Measurements from ENCODE around the gene LIN7A.
A peak's percentile ranks its signal among the peaks of the same experiment; 100 is the strongest.

LIN7A gene

GRCh38 chr12:80877721-80878265, 59.9 kb downstream of the LIN7A start:
- H3K9ac ChIP-seq (ENCODE audit: low read length), result no peak overlapping the region
- no peak overlapping the region for H4K8ac ChIP-seq (ENCODE audit: low read depth, low read length)
- H2AK5ac ChIP-seq (ENCODE audit: low read length), result no peak overlapping the region
- no peaks in the 10 kb centered on the region for H3K36me3 ChIP-seq (ENCODE audit: control insufficient read depth, insufficient read depth, low read length)
- no peak overlapping the region for H3K4ac ChIP-seq (ENCODE audit: low read depth, low read length)
- no peak overlapping the region for H2BK120ac ChIP-seq (ENCODE audit: low read depth, low read length)
- no peak overlapping the region for H2BK15ac ChIP-seq (replicated peaks; ENCODE audit: low read depth)
- no peak overlapping the region for H3K27ac ChIP-seq (ENCODE audit: low read depth, low read length)
- no peak overlapping the region for H3K4me2 ChIP-seq (ENCODE audit: low read length)
- no peak overlapping the region for H3K56ac ChIP-seq (ENCODE audit: low read length)
- no peak overlapping the region for H3K18ac ChIP-seq (ENCODE audit: low read length)
- H3K79me1 ChIP-seq (ENCODE audit: low read length), result no peaks in the 10 kb centered on the region
- no peaks in the 10 kb centered on the region for H3K27me3 ChIP-seq (ENCODE audit: insufficient read depth, low read length, poor library complexity)
- WGBS (ENCODE audit: extremely low coverage, insufficient coverage, low lambda C conversion rate), result no CpG with 5 or more reads among the region's 2 CpGs
- no peak overlapping the region for H4K5ac ChIP-seq (ENCODE audit: low read length)
- no peaks in the 10 kb centered on the region for H3K79me2 ChIP-seq (ENCODE audit: control insufficient read depth, insufficient read depth, low read length)
- H3K4me1 ChIP-seq (ENCODE audit: control insufficient read depth, low read depth, low read length), result no peaks in the 10 kb centered on the region
- H3K23ac ChIP-seq (ENCODE audit: low read length), result no peak overlapping the region
- no peak for DNase-seq
- no peak overlapping the region for H2BK5ac ChIP-seq (ENCODE audit: low read length)
- H3K4me3 ChIP-seq (ENCODE audit: low read length), result no peak overlapping the region

- Histone ChIP-seq H3K79me1 (ENCODE audit: low read length) (no peaks in the 10 kb centered on the region), H3K4me2 (ENCODE audit: low read length) (no peak overlapping the region), H3K4ac (ENCODE audit: low read depth, low read length) (no peak overlapping the region), H3K23ac (ENCODE audit: low read length) (no peak overlapping the region), H3K36me3 (ENCODE audit: control insufficient read depth, insufficient read depth, low read length) (no peaks in the 10 kb centered on the region), H3K27me3 (ENCODE audit: insufficient read depth, low read length, poor library complexity) (no peaks in the 10 kb centered on the region), H3K4me3 (ENCODE audit: low read length) (no peak overlapping the region), H3K18ac (ENCODE audit: low read length) (no peak overlapping the region), H2AK5ac (ENCODE audit: low read length) (no peak overlapping the region), H2BK5ac (ENCODE audit: low read length) (no peak overlapping the region), H2BK15ac (replicated peaks; ENCODE audit: low read depth) (no peak overlapping the region), H3K79me2 (ENCODE audit: control insufficient read depth, insufficient read depth, low read length) (no peaks in the 10 kb centered on the region), H3K56ac (ENCODE audit: low read length) (no peak overlapping the region), H2BK120ac (ENCODE audit: low read depth, low read length) (no peak overlapping the region), H3K27ac (ENCODE audit: low read depth, low read length) (no peak overlapping the region), H4K8ac (ENCODE audit: low read depth, low read length) (no peak overlapping the region), H3K4me1 (ENCODE audit: control insufficient read depth, low read depth, low read length) (peaks cover 3% of the 10 kb centered on the region), H4K5ac (ENCODE audit: low read length) (no peak overlapping the region), H3K9ac (ENCODE audit: low read length) (no peak overlapping the region)
- DNase-seq, result no peak
These were observed 65.7 kb downstream of the LIN7A start for GRCh38 chr12:80872053-80872452.

- Histone ChIP-seq H3K27ac (ENCODE audit: low read depth, low read length) (no peak overlapping the region), H4K8ac (ENCODE audit: low read depth, low read length) (no peak overlapping the region), H3K56ac (ENCODE audit: low read length) (no peak overlapping the region), H3K27me3 (ENCODE audit: insufficient read depth, low read length, poor library complexity) (no peaks in the 10 kb centered on the region), H3K4me1 (ENCODE audit: control insufficient read depth, low read depth, low read length) (peaks cover 6% of the 10 kb centered on the region), H2BK120ac (ENCODE audit: low read depth, low read length) (no peak overlapping the region), H4K5ac (ENCODE audit: low read length) (no peak overlapping the region), H3K36me3 (ENCODE audit: control insufficient read depth, insufficient read depth, low read length) (no peaks in the 10 kb centered on the region), H2BK5ac (ENCODE audit: low read length) (no peak overlapping the region), H3K4me2 (ENCODE audit: low read length) (no peak overlapping the region), H3K79me1 (ENCODE audit: low read length) (no peaks in the 10 kb centered on the region), H2BK15ac (replicated peaks; ENCODE audit: low read depth) (no peak overlapping the region), H3K4me3 (ENCODE audit: low read length) (no peak overlapping the region), H3K9ac (ENCODE audit: low read length) (no peak overlapping the region), H3K18ac (ENCODE audit: low read length) (no peak overlapping the region), H3K4ac (ENCODE audit: low read depth, low read length) (no peak overlapping the region), H2AK5ac (ENCODE audit: low read length) (no peak overlapping the region), H3K79me2 (ENCODE audit: control insufficient read depth, insufficient read depth, low read length) (no peaks in the 10 kb centered on the region), H3K23ac (ENCODE audit: low read length) (no peak overlapping the region)
- no CpG with 5 or more reads among the region's 2 CpGs for WGBS (ENCODE audit: extremely low coverage, insufficient coverage, low lambda C conversion rate)
- DNase-seq, result no peak
These were observed 68.5 kb downstream of the LIN7A start for GRCh38 chr12:80869264-80869663.

GRCh38 chr12:80868576-80868975, 69.2 kb downstream of the LIN7A start:
- no peak overlapping the region for H3K9ac ChIP-seq (ENCODE audit: low read length)
- no peaks in the 10 kb centered on the region for H3K27me3 ChIP-seq (ENCODE audit: insufficient read depth, low read length, poor library complexity)
- H3K56ac ChIP-seq (ENCODE audit: low read length), result no peak overlapping the region
- no peak overlapping the region for H3K4me2 ChIP-seq (ENCODE audit: low read length)
- H3K36me3 ChIP-seq (ENCODE audit: control insufficient read depth, insufficient read depth, low read length), result no peaks in the 10 kb centered on the region
- DNase-seq, result peak; percentile 58
- no peak overlapping the region for H3K23ac ChIP-seq (ENCODE audit: low read length)
- no peaks in the 10 kb centered on the region for H3K79me2 ChIP-seq (ENCODE audit: control insufficient read depth, insufficient read depth, low read length)
- no peak overlapping the region for H2AK5ac ChIP-seq (ENCODE audit: low read length)
- H4K8ac ChIP-seq (ENCODE audit: low read depth, low read length), result no peak overlapping the region
- H3K4ac ChIP-seq (ENCODE audit: low read depth, low read length), result no peak overlapping the region
- H2BK5ac ChIP-seq (ENCODE audit: low read length), result no peak overlapping the region
- H2BK15ac ChIP-seq (replicated peaks; ENCODE audit: low read depth), result no peak overlapping the region
- no peak overlapping the region for H3K27ac ChIP-seq (ENCODE audit: low read depth, low read length)
- no peak overlapping the region for H3K18ac ChIP-seq (ENCODE audit: low read length)
- H3K4me1 ChIP-seq (ENCODE audit: control insufficient read depth, low read depth, low read length), result peaks cover 6% of the 10 kb centered on the region
- H4K5ac ChIP-seq (ENCODE audit: low read length), result no peak overlapping the region
- WGBS (ENCODE audit: extremely low coverage, insufficient coverage, low lambda C conversion rate), result no CpG with 5 or more reads among the region's 1 CpG
- H3K4me3 ChIP-seq (ENCODE audit: low read length), result no peak overlapping the region
- no peaks in the 10 kb centered on the region for H3K79me1 ChIP-seq (ENCODE audit: low read length)
- no peak overlapping the region for H2BK120ac ChIP-seq (ENCODE audit: low read depth, low read length)

GRCh38 chr12:80867941-80868340, 69.8 kb downstream of the LIN7A start:
- Histone ChIP-seq H3K36me3 (ENCODE audit: control insufficient read depth, insufficient read depth, low read length) (no peaks in the 10 kb centered on the region), H4K8ac (ENCODE audit: low read depth, low read length) (no peak overlapping the region), H2BK120ac (ENCODE audit: low read depth, low read length) (no peak overlapping the region), H3K4me1 (ENCODE audit: control insufficient read depth, low read depth, low read length) (peaks cover 6% of the 10 kb centered on the region), H4K5ac (ENCODE audit: low read length) (no peak overlapping the region), H2BK15ac (replicated peaks; ENCODE audit: low read depth) (no peak overlapping the region), H3K56ac (ENCODE audit: low read length) (no peak overlapping the region), H3K23ac (ENCODE audit: low read length) (no peak overlapping the region), H3K18ac (ENCODE audit: low read length) (no peak overlapping the region), H3K79me1 (ENCODE audit: low read length) (no peaks in the 10 kb centered on the region), H3K27me3 (ENCODE audit: insufficient read depth, low read length, poor library complexity) (no peaks in the 10 kb centered on the region), H3K4me3 (ENCODE audit: low read length) (no peak overlapping the region), H3K4ac (ENCODE audit: low read depth, low read length) (no peak overlapping the region), H2AK5ac (ENCODE audit: low read length) (no peak overlapping the region), H3K4me2 (ENCODE audit: low read length) (no peak overlapping the region), H3K9ac (ENCODE audit: low read length) (no peak overlapping the region), H3K79me2 (ENCODE audit: control insufficient read depth, insufficient read depth, low read length) (no peaks in the 10 kb centered on the region), H3K27ac (ENCODE audit: low read depth, low read length) (no peak overlapping the region), H2BK5ac (ENCODE audit: low read length) (no peak overlapping the region)
- no CpG with 5 or more reads among the region's 3 CpGs for WGBS (ENCODE audit: extremely low coverage, insufficient coverage, low lambda C conversion rate)
- DNase-seq, result no peak

GRCh38 chr12:80864046-80864735, 73.5 kb downstream of the LIN7A start:
- no peak overlapping the region for H3K56ac ChIP-seq (ENCODE audit: low read length)
- H3K4ac ChIP-seq (ENCODE audit: low read depth, low read length), result no peak overlapping the region
- no peak overlapping the region for H3K27ac ChIP-seq (ENCODE audit: low read depth, low read length)
- H3K4me3 ChIP-seq (ENCODE audit: low read length), result no peak overlapping the region
- no peak overlapping the region for H2BK5ac ChIP-seq (ENCODE audit: low read length)
- H3K23ac ChIP-seq (ENCODE audit: low read length), result no peak overlapping the region
- no peak overlapping the region for H2BK15ac ChIP-seq (replicated peaks; ENCODE audit: low read depth)
- H3K18ac ChIP-seq (ENCODE audit: low read length), result no peak overlapping the region
- no peak overlapping the region for H2AK5ac ChIP-seq (ENCODE audit: low read length)
- no peaks in the 10 kb centered on the region for H3K27me3 ChIP-seq (ENCODE audit: insufficient read depth, low read length, poor library complexity)
- no peak overlapping the region for H2BK120ac ChIP-seq (ENCODE audit: low read depth, low read length)
- DNase-seq, result no peak
- H3K4me1 ChIP-seq (ENCODE audit: control insufficient read depth, low read depth, low read length), result peaks cover 6% of the 10 kb centered on the region
- H3K36me3 ChIP-seq (ENCODE audit: control insufficient read depth, insufficient read depth, low read length), result no peaks in the 10 kb centered on the region
- no peaks in the 10 kb centered on the region for H3K79me2 ChIP-seq (ENCODE audit: control insufficient read depth, insufficient read depth, low read length)
- no peak overlapping the region for H3K9ac ChIP-seq (ENCODE audit: low read length)
- H4K5ac ChIP-seq (ENCODE audit: low read length), result no peak overlapping the region
- WGBS (ENCODE audit: extremely low coverage, insufficient coverage, low lambda C conversion rate), result no CpG with 5 or more reads among the region's 4 CpGs
- no peaks in the 10 kb centered on the region for H3K79me1 ChIP-seq (ENCODE audit: low read length)
- no peak overlapping the region for H3K4me2 ChIP-seq (ENCODE audit: low read length)
- no peak overlapping the region for H4K8ac ChIP-seq (ENCODE audit: low read depth, low read length)

All from mesendoderm (in vitro differentiated cells).